GM12878 (cell line): ENCODE measurements around the gene RANBP17. TPM values are rescaled to one million over a fixed set of nuclear protein-coding genes. Genes with fewer than 3 reads are reported as not detected.

Source experiments
- ATAC-seq: fragments of 200-7000 bp; cut with Tn5 transposase; 3 replicates; pipeline ENCODE4 v1.9.1; 2020; ENCODE audit warnings: mild to moderate bottlenecking, moderate library complexity
- BruUV-seq: library from RNA; stranded (reverse); fragments of 400-500 nt; replicated peaks from 2 replicates; lab custom pipeline; 2021; lab: Mats Ljungman, UMichigan
- CTCF ChIA-PET: fragments of 300-600 bp; sonication (Branson Sonifier 250); formaldehyde crosslinking; extraction: SDS; loops from one replicate; lab custom pipeline; 2021; ENCODE audit warnings: inconsistent platforms; lab: Yijun Ruan, JAX
- POLR2A ChIA-PET: fragments of 350-600 bp; formaldehyde crosslinking; extraction: SDS; loops from one replicate; lab custom pipeline; 2021; ENCODE audit warnings: inconsistent platforms; lab: Charles Lee
- RAD21 ChIA-PET: fragments of 300-600 bp; sonication (Branson Sonifier 250); formaldehyde crosslinking; loops from one replicate; lab custom pipeline; 2023; ENCODE audit warnings: antibody characterized with exemption; ENCODE audit not compliant: unreplicated experiment; lab: Charles Lee
- SMC1A ChIA-PET: fragments of 300-600 bp; sonication (Branson Sonifier 250); formaldehyde crosslinking; loops from one replicate; lab custom pipeline; 2023; ENCODE audit not compliant: unreplicated experiment, uncharacterized antibody; lab: Charles Lee
- DNase-seq: peaks from one replicate; pipeline ENCODE4 v3.0.0-alpha.2; 2011; ENCODE audit warnings: low read depth, low spot score
- FAIRE-seq: peaks from 3 replicates; lab custom pipeline; 2011; peaks lifted over from hg19 to GRCh38; lab: Jason Lieb, UNC
- H2AFZ ChIP-seq: 2 replicates; pipeline ENCODE4 v1.6.0; 2011; ENCODE audit warnings: low read depth, low read length, control low read depth; ENCODE audit not compliant: control insufficient read depth
- H3K27ac ChIP-seq: 2 replicates; pipeline ENCODE4 v1.5.1; 2011; ENCODE audit warnings: control low read depth; ENCODE audit not compliant: control insufficient read depth, insufficient read depth
- H3K27me3 ChIP-seq, 2 experiments: replicated peaks in 1 of 2; 2 replicates each; pipeline versions ENCODE4 v1.6.0 to v1.6.1; 2011; ENCODE audit warnings: low read length in 1 of 2; ENCODE audit not compliant: control insufficient read depth in 2 of 2, insufficient read depth in 2 of 2
- H3K36me3 ChIP-seq, 2 experiments: 2 replicates each; pipeline ENCODE4 v1.5.1; 2011; ENCODE audit warnings: low read length in 1 of 2; ENCODE audit not compliant: control insufficient read depth in 2 of 2, insufficient read depth in 2 of 2
- H3K4me1 ChIP-seq: 2 replicates; pipeline ENCODE4 v1.6.1; 2011; ENCODE audit warnings: mild to moderate bottlenecking, low read length, moderate library complexity, mixed read lengths; ENCODE audit not compliant: control insufficient read depth, insufficient read depth
- H3K4me2 ChIP-seq: 2 replicates; pipeline ENCODE4 v1.6.0; 2011; ENCODE audit warnings: control low read depth; ENCODE audit not compliant: control insufficient read depth, insufficient read depth
- H3K4me3 ChIP-seq: fragments of 200-600 bp; sonication (generic); 2 replicates; pipeline ENCODE4 v1.5.1; 2016
- H3K79me2 ChIP-seq: 2 replicates; pipeline ENCODE4 v1.6.0; 2011; ENCODE audit warnings: low read length; ENCODE audit not compliant: control insufficient read depth, insufficient read depth
- H3K9ac ChIP-seq: 2 replicates; pipeline ENCODE4 v1.8.0; 2011; ENCODE audit warnings: low read length, control low read depth, mixed read lengths; ENCODE audit not compliant: control insufficient read depth, insufficient read depth
- H3K9me3 ChIP-seq: replicated peaks from 3 replicates; pipeline ENCODE4 v1.5.1; 2011; ENCODE audit warnings: mild to moderate bottlenecking, low read length; ENCODE audit not compliant: control insufficient read depth, insufficient read depth
- H4K20me1 ChIP-seq: 2 replicates; pipeline ENCODE4 v1.6.0; 2011; ENCODE audit not compliant: control insufficient read depth, insufficient read depth
- BCL3 ChIP-seq: IDR thresholded peaks from 2 replicates; pipeline ENCODE4 v1.6.1; 2011; ENCODE audit warnings: borderline replicate concordance, low read depth, mild to moderate bottlenecking, moderate library complexity, low read length; ENCODE audit not compliant: insufficient read depth, poor library complexity, severe bottlenecking
- HDGF ChIP-seq: fragments of 450-650 bp; IDR thresholded peaks from 2 replicates; pipeline ENCODE4 v1.6.1; 2016; ENCODE audit warnings: antibody characterized with exemption
- MTA2 ChIP-seq: fragments of 450-650 bp; IDR thresholded peaks from 2 replicates; pipeline ENCODE4 v1.6.1; 2016; ENCODE audit warnings: low read depth, mild to moderate bottlenecking, moderate library complexity
- NFYA ChIP-seq: IDR thresholded peaks from 2 replicates; pipeline ENCODE4 v1.6.1; 2011; ENCODE audit warnings: low read depth, mild to moderate bottlenecking, low read length, improper control_type of control experiment, borderline replicate concordance
- RELA ChIP-seq: fragments of 450-650 bp; IDR thresholded peaks from 2 replicates; pipeline ENCODE4 v1.8.0; 2014; ENCODE audit warnings: borderline replicate concordance; ENCODE audit not compliant: partially characterized antibody
- TCF3 ChIP-seq: IDR thresholded peaks from 2 replicates; pipeline ENCODE4 v1.6.1; 2012; ENCODE audit warnings: low read depth, mild to moderate bottlenecking, low read length, borderline replicate concordance; ENCODE audit not compliant: insufficient read depth
- ZZZ3 ChIP-seq: IDR thresholded peaks from 2 replicates; pipeline ENCODE4 v1.6.1; 2011; ENCODE audit warnings: low read depth; ENCODE audit not compliant: control insufficient read depth, insufficient read length
- WGBS: methylation state at CpG from one replicate; pipeline ENCODE4 v1.1.6; 2016; ENCODE audit warnings: low lambda C conversion rate; ENCODE audit not compliant: insufficient replicate concordance, insufficient coverage; ENCODE audit errors: missing lambda C conversion rate; 5-methylcytosine and 5-hydroxymethylcytosine counted together
- in situ Hi-C: fragments of 300-500 bp; cut with MboI; formaldehyde crosslinking; loops from 9 replicates; pipeline ENCODE4 v1.14.3; 2018; ENCODE audit warnings: mixed read lengths
- intact Hi-C: fragments of 100-400 bp; cut with micrococcal nuclease; formaldehyde crosslinking; loops from one replicate; pipeline ENCODE4 v1.14.2; 2022; ENCODE audit not compliant: unreplicated experiment
- polyA plus RNA-seq, 11 experiments: library from polyadenylated mRNA; depleted of rRNA in 4 of 11; unstranded in 6 of 11; stranded (reverse) in 5 of 11; fragments of >200 nt; fragmentation: Nextera tagmentation in 4 of 11; fragmentation: Illumina TruSeq in 1 of 11; extraction: Ambion mirVana in 4 of 11; extraction: Trizol in 1 of 11; gene quantifications; 1 replicate in 1 of 11; 2 replicates in 10 of 11; pipeline versions ENCODE4 v1.2.1 to v1.2.3, GENCODE V29; 2011 to 2016; ENCODE audit warnings: inconsistent platforms in 2 of 11, missing spikeins in 2 of 11, low read depth in 1 of 11
- total RNA-seq, 4 experiments: library from RNA; depleted of rRNA in 3 of 4; stranded (reverse); fragments of >200 nt in 3 of 4; fragmentation: Illumina TruSeq in 1 of 4; extraction: Trizol in 1 of 4; gene quantifications; 2 replicates each; pipeline versions ENCODE4 v1.2.1 to v1.2.3, GENCODE V29; 2013 to 2021
- TF ChIP-seq, protein P1 (sequence below): fragments of 450-650 bp; IDR thresholded peaks from 2 replicates; pipeline ENCODE4 v1.6.1; 2017; ENCODE audit warnings: mild to moderate bottlenecking, moderate library complexity

RANBP17 gene
- total and polyA plus RNA-seq, 10 of the 15 experiments (the other 5 are each of a cell fraction or from before 2014, with no cell fraction given) = 0.10 TPM; not detected in 9

GRCh38 chr5:171321447-171321846 lies 459.6 kb downstream of the RANBP17 start:
- no TSS peak for BruUV-seq
- FAIRE-seq = no peak

More at GRCh38 chr5:171321447-171321846, 459.6 kb downstream of the RANBP17 start:
- H3K9me3 ChIP-seq = no peaks in the 10 kb centered on the region
- H3K36me3 ChIP-seq = no peaks in the 10 kb centered on the region
- TF ChIP-seq BCL3 = no peak
- TF ChIP-seq MTA2 = no peak
- no peak for TF ChIP-seq ZZZ3
- TF ChIP-seq, protein P1, sequence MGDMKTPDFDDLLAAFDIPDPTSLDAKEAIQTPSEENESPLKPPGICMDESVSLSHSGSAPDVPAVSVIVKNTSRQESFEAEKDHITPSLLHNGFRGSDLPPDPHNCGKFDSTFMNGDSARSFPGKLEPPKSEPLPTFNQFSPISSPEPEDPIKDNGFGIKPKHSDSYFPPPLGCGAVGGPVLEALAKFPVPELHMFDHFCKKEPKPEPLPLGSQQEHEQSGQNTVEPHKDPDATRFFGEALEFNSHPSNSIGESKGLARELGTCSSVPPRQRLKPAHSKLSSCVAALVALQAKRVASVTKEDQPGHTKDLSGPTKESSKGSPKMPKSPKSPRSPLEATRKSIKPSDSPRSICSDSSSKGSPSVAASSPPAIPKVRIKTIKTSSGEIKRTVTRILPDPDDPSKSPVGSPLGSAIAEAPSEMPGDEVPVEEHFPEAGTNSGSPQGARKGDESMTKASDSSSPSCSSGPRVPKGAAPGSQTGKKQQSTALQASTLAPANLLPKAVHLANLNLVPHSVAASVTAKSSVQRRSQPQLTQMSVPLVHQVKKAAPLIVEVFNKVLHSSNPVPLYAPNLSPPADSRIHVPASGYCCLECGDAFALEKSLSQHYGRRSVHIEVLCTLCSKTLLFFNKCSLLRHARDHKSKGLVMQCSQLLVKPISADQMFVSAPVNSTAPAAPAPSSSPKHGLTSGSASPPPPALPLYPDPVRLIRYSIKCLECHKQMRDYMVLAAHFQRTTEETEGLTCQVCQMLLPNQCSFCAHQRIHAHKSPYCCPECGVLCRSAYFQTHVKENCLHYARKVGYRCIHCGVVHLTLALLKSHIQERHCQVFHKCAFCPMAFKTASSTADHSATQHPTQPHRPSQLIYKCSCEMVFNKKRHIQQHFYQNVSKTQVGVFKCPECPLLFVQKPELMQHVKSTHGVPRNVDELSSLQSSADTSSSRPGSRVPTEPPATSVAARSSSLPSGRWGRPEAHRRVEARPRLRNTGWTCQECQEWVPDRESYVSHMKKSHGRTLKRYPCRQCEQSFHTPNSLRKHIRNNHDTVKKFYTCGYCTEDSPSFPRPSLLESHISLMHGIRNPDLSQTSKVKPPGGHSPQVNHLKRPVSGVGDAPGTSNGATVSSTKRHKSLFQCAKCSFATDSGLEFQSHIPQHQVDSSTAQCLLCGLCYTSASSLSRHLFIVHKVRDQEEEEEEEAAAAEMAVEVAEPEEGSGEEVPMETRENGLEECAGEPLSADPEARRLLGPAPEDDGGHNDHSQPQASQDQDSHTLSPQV = no peak
- TF ChIP-seq HDGF = no peak
- TF ChIP-seq NFYA = no peak
- TF ChIP-seq TCF3 = no peak
- TF ChIP-seq RELA = no peak
- CTCF ChIA-PET = no interaction called here
- no peak overlapping the region for H3K4me2 ChIP-seq
- POLR2A ChIA-PET = no interaction called here
- H3K27ac ChIP-seq = no peak overlapping the region
- H4K20me1 ChIP-seq = no peaks in the 10 kb centered on the region
- no peak for ATAC-seq
- WGBS = 20% methylated on average over 5 of the region's 7 CpGs
- H3K79me2 ChIP-seq = no peaks in the 10 kb centered on the region
- H3K27me3 ChIP-seq = peaks cover 3 to 12% of the 10 kb centered on the region in 2 experiments
- in situ Hi-C loops (no loop called here), intact Hi-C loops (no loop called here)
- H3K9ac ChIP-seq = no peak overlapping the region
- RAD21 ChIA-PET = no interaction called here
- H3K4me3 ChIP-seq = no peak overlapping the region
- no peaks in the 10 kb centered on the region for H3K4me1 ChIP-seq
- no peak overlapping the region for H2AFZ ChIP-seq
- SMC1A ChIA-PET = interaction anchor here (1.1 kb wide), 1 partner anchor 8 kb away, joined by 3 read pairs; no protein-coding TSS in a partner anchor
- no peak for DNase-seq
